PC-9 (cell line): ENCODE measurements around the gene OXCT1. TPM values are rescaled to one million over a fixed set of nuclear protein-coding genes. Genes with fewer than 3 reads are reported as not detected.

Experiments used
- BruUV-seq: library from RNA; stranded (reverse); fragments of 400-500 nt; replicated peaks from 2 replicates; lab custom pipeline; 2021; lab: Mats Ljungman, UMichigan
- CTCF ChIA-PET: fragments of 300-600 bp; sonication (Branson Sonifier 250); formaldehyde crosslinking; loops from one replicate; lab custom pipeline; 2022; ENCODE audit warnings: antibody characterized with exemption; lab: Charles Lee
- POLR2A ChIA-PET: fragments of 300-600 bp; sonication (Branson Sonifier 250); formaldehyde crosslinking; loops from one replicate; lab custom pipeline; 2022; ENCODE audit warnings: antibody characterized with exemption; ENCODE audit not compliant: unreplicated experiment; lab: Charles Lee
- DNase-seq, 2 experiments: peaks; one replicate each; pipeline versions ENCODE4 v3.0.0 to v3.0.0-alpha.2; 2015 to 2022; ENCODE audit warnings: mixed read lengths in 1 of 2
- H2AFZ ChIP-seq: fragments of 200-600 bp; sonication (generic); 2 replicates; pipeline ENCODE4 v1.8.1; 2017; ENCODE audit warnings: antibody characterized with exemption
- H3F3A ChIP-seq: fragments of 200-600 bp; sonication (generic); 2 replicates; pipeline ENCODE4 v1.8.1; 2017; ENCODE audit warnings: antibody characterized with exemption, mild to moderate bottlenecking, low read depth; ENCODE audit not compliant: insufficient read depth
- H3K27ac ChIP-seq: fragments of 200-600 bp; sonication (generic); 2 replicates; pipeline ENCODE4 v1.6.1; 2016; ENCODE audit warnings: mixed run types
- H3K27me3 ChIP-seq: fragments of 200-600 bp; sonication (generic); 2 replicates; pipeline ENCODE4 v1.6.1; 2016; ENCODE audit warnings: low read depth, mixed run types; ENCODE audit not compliant: insufficient read depth
- H3K36me3 ChIP-seq: fragments of 200-600 bp; sonication (generic); 2 replicates; pipeline ENCODE4 v1.6.1; 2016; ENCODE audit warnings: low read depth, mixed run types
- H3K4me1 ChIP-seq: fragments of 200-600 bp; sonication (generic); replicated peaks from 2 replicates; pipeline ENCODE4 v1.6.1; 2016; ENCODE audit warnings: mixed run types; ENCODE audit not compliant: insufficient read depth
- H3K4me2 ChIP-seq: fragments of 200-600 bp; sonication (generic); 2 replicates; pipeline ENCODE4 v1.6.1; 2017; ENCODE audit warnings: mixed run types
- H3K4me3 ChIP-seq: fragments of 200-600 bp; sonication (generic); 2 replicates; pipeline ENCODE4 v1.6.1; 2016; ENCODE audit warnings: mixed run types
- H3K79me2 ChIP-seq: fragments of 200-600 bp; sonication (generic); 2 replicates; pipeline ENCODE4 v1.6.1; 2017; ENCODE audit warnings: low read depth, mixed run types
- H3K9me2 ChIP-seq: fragments of 200-600 bp; sonication (generic); 2 replicates; pipeline ENCODE4 v1.8.1; 2017; ENCODE audit warnings: mild to moderate bottlenecking; ENCODE audit not compliant: insufficient read depth
- H3K9me3 ChIP-seq: fragments of 200-600 bp; sonication (generic); 2 replicates; pipeline ENCODE4 v1.8.1; 2016; ENCODE audit warnings: low read depth; ENCODE audit not compliant: insufficient read depth
- H4K20me1 ChIP-seq: fragments of 200-600 bp; sonication (generic); 2 replicates; pipeline ENCODE4 v1.8.1; 2017; ENCODE audit not compliant: insufficient read depth
- CTCF ChIP-seq: fragments of 200-600 bp; sonication (generic); conservative IDR thresholded peaks from 2 replicates; pipeline ENCODE4 v1.6.1; 2017; ENCODE audit warnings: mixed run types, antibody characterized with exemption, mild to moderate bottlenecking, moderate library complexity
- EZH2 ChIP-seq: fragments of 200-600 bp; sonication (generic); IDR thresholded peaks from 2 replicates; pipeline ENCODE4 v1.8.0; 2017; ENCODE audit warnings: antibody characterized with exemption, low read depth
- intact Hi-C: fragments of 100-400 bp; cut with micrococcal nuclease; formaldehyde crosslinking; loops from one replicate; pipeline ENCODE4 v1.10.0; 2022; ENCODE audit not compliant: unreplicated experiment
- total RNA-seq: library from RNA; stranded (reverse); gene quantifications from 2 replicates; pipeline ENCODE4 v1.2.3, GENCODE V29; 2021

The OXCT1 gene
- total RNA-seq, 1 experiment from 2014 or later, result 29.7 TPM

- CTCF ChIA-PET, result no interaction called here
- H3K4me3 ChIP-seq, result no peak overlapping the region
- H3K4me2 ChIP-seq, result no peak overlapping the region
- no peaks in the 10 kb centered on the region for H3K79me2 ChIP-seq
- H3K9me2 ChIP-seq, result no peaks in the 10 kb centered on the region
- DNase-seq, result no peak
- no peaks in the 10 kb centered on the region for H3K36me3 ChIP-seq
- no peak overlapping the region for H2AFZ ChIP-seq
- BruUV-seq, result no TSS peak
- H4K20me1 ChIP-seq, result no peaks in the 10 kb centered on the region
- no peaks in the 10 kb centered on the region for H3K9me3 ChIP-seq
- H3K27me3 ChIP-seq, result no peaks in the 10 kb centered on the region
- H3K4me1 ChIP-seq, result no peaks in the 10 kb centered on the region
- H3K27ac ChIP-seq, result no peak overlapping the region
- intact Hi-C loops, result no loop called here
- no peak for TF ChIP-seq CTCF
- no peak for TF ChIP-seq EZH2
- POLR2A ChIA-PET, result interaction anchor here (0.5 kb wide), 1 partner anchor 1971 kb away, joined by 3 read pairs; no protein-coding TSS in a partner anchor
- no peaks in the 10 kb centered on the region for H3F3A ChIP-seq
These were observed 93.8 kb downstream of the OXCT1 start for GRCh38 chr5:41776435-41776834.

GRCh38 chr5:41773799-41774198, 96.4 kb downstream of the OXCT1 start:
- ChIA-PET CTCF (interaction anchor here (0.6 kb wide), 1 partner anchor 71 kb away, joined by 6 read pairs; no protein-coding TSS in a partner anchor), POLR2A (no interaction called here)
- no TSS peak for BruUV-seq
- Histone ChIP-seq H3K4me1 (no peaks in the 10 kb centered on the region), H3F3A (no peaks in the 10 kb centered on the region), H3K4me2 (no peak overlapping the region), H3K27me3 (no peaks in the 10 kb centered on the region), H4K20me1 (no peaks in the 10 kb centered on the region), H3K9me3 (no peaks in the 10 kb centered on the region), H3K27ac (no peak overlapping the region), H2AFZ (no peak overlapping the region), H3K9me2 (no peaks in the 10 kb centered on the region), H3K36me3 (no peaks in the 10 kb centered on the region), H3K79me2 (no peaks in the 10 kb centered on the region), H3K4me3 (no peak overlapping the region)
- intact Hi-C loops, result no loop called here
- TF ChIP-seq CTCF (no peak), EZH2 (no peak)
- no peak for DNase-seq

- Histone ChIP-seq H3K4me3 (no peak overlapping the region), H2AFZ (no peak overlapping the region), H3K36me3 (no peaks in the 10 kb centered on the region), H3K9me3 (no peaks in the 10 kb centered on the region), H3K79me2 (no peaks in the 10 kb centered on the region), H3K27me3 (no peaks in the 10 kb centered on the region), H3K4me1 (no peaks in the 10 kb centered on the region), H3K4me2 (no peak overlapping the region), H3K9me2 (no peaks in the 10 kb centered on the region), H3K27ac (no peak overlapping the region), H4K20me1 (no peaks in the 10 kb centered on the region), H3F3A (no peaks in the 10 kb centered on the region)
- ChIA-PET CTCF (interaction anchor here (0.6 kb wide), 1 partner anchor 72 kb away, joined by 6 read pairs; no protein-coding TSS in a partner anchor), POLR2A (no interaction called here)
- intact Hi-C loops, result no loop called here
- TF ChIP-seq CTCF, result no peak
- TF ChIP-seq EZH2, result no peak
- DNase-seq, result no peak
- no TSS peak for BruUV-seq
These were observed 97.3 kb downstream of the OXCT1 start for GRCh38 chr5:41772785-41773442.
